ENCODE data around the gene TPRG1L.

Gene TPRG1L

GRCh38 chr1:3633344-3634058, 8.7 kb downstream of the TPRG1L start:
- TF ChIP-seq NFRKB (IDR thresholded peaks at IDR 0.05) (no peak), LEF1 (IDR thresholded peaks at IDR 0.05; ENCODE audit: borderline replicate concordance) (no peak), ZNF384 (IDR thresholded peaks at IDR 0.05) (no peak), FOXM1 (IDR thresholded peaks at IDR 0.05; ENCODE audit: borderline replicate concordance) (no peak), HDGF (IDR thresholded peaks at IDR 0.05; ENCODE audit: borderline replicate concordance) (no peak), SUZ12 (IDR thresholded peaks at IDR 0.05) (no peak)
- ChIA-PET CTCF (no interaction called here), POLR2A (no interaction called here)
- DNase-seq (ENCODE audit: extremely low spot score): no peak

- DNase-seq (ENCODE audit: extremely low spot score): no peak
- TF ChIP-seq HDGF (IDR thresholded peaks at IDR 0.05; ENCODE audit: borderline replicate concordance) (no peak), FOXM1 (IDR thresholded peaks at IDR 0.05; ENCODE audit: borderline replicate concordance) (no peak), ELF4 (IDR thresholded peaks at IDR 0.05) (no peak), LEF1 (IDR thresholded peaks at IDR 0.05; ENCODE audit: borderline replicate concordance) (no peak), NFRKB (IDR thresholded peaks at IDR 0.05) (no peak), L3MBTL2 (conservative IDR thresholded peaks at IDR 0.05) (no peak), CTBP1 (IDR thresholded peaks at IDR 0.05; ENCODE audit: borderline replicate concordance) (no peak), SUZ12 (IDR thresholded peaks at IDR 0.05) (no peak), FOXK2 (IDR thresholded peaks at IDR 0.05) (no peak), ZNF384 (IDR thresholded peaks at IDR 0.05) (no peak), TARDBP (IDR thresholded peaks at IDR 0.05) (no peak), ARNT (IDR thresholded peaks at IDR 0.05) (no peak), SP1 (IDR thresholded peaks at IDR 0.05) (no peak)
- CTCF ChIA-PET: no interaction called here
- POLR2A ChIA-PET: no interaction called here
Measured at GRCh38 chr1:3634059-3634800, 9.4 kb downstream of the TPRG1L start.

- ChIA-PET CTCF (interaction anchor here (0.9 kb wide), 1 partner anchor 17 kb away, joined by 4 read pairs; no protein-coding TSS in a partner anchor), POLR2A (no interaction called here)
- no peak for DNase-seq (ENCODE audit: extremely low spot score)
- TF ChIP-seq SP1 (IDR thresholded peaks at IDR 0.05) (no peak), FOXM1 (IDR thresholded peaks at IDR 0.05; ENCODE audit: borderline replicate concordance) (no peak), BHLHE40 (IDR thresholded peaks at IDR 0.05; ENCODE audit: borderline replicate concordance) (no peak), ELF4 (IDR thresholded peaks at IDR 0.05) (no peak), HDGF (IDR thresholded peaks at IDR 0.05; ENCODE audit: borderline replicate concordance) (no peak), ZNF384 (IDR thresholded peaks at IDR 0.05) (no peak), PKNOX1 (IDR thresholded peaks at IDR 0.05) (no peak), CTBP1 (IDR thresholded peaks at IDR 0.05; ENCODE audit: borderline replicate concordance) (no peak), TARDBP (IDR thresholded peaks at IDR 0.05) (no peak), LEF1 (IDR thresholded peaks at IDR 0.05; ENCODE audit: borderline replicate concordance) (no peak)
Measured at GRCh38 chr1:3636080-3636479, 11.3 kb downstream of the TPRG1L start.

GRCh38 chr1:3636531-3636930, 11.7 kb downstream of the TPRG1L start:
- no peak for TF ChIP-seq FOXM1 (IDR thresholded peaks at IDR 0.05; ENCODE audit: borderline replicate concordance)
- TF ChIP-seq BHLHE40 (IDR thresholded peaks at IDR 0.05; ENCODE audit: borderline replicate concordance): no peak
- no peak for TF ChIP-seq LEF1 (IDR thresholded peaks at IDR 0.05; ENCODE audit: borderline replicate concordance)
- no peak for TF ChIP-seq L3MBTL2 (conservative IDR thresholded peaks at IDR 0.05)
- TF ChIP-seq FOXK2 (IDR thresholded peaks at IDR 0.05): no peak
- no peak for TF ChIP-seq ELF4 (IDR thresholded peaks at IDR 0.05)
- no peak for TF ChIP-seq SUZ12 (IDR thresholded peaks at IDR 0.05)
- no peak for TF ChIP-seq CTBP1 (IDR thresholded peaks at IDR 0.05; ENCODE audit: borderline replicate concordance)
- no peak for TF ChIP-seq NFRKB (IDR thresholded peaks at IDR 0.05)
- no peak for TF ChIP-seq PKNOX1 (IDR thresholded peaks at IDR 0.05)
- TF ChIP-seq SP1 (IDR thresholded peaks at IDR 0.05): no peak
- TF ChIP-seq TARDBP (IDR thresholded peaks at IDR 0.05): no peak
- no peak for TF ChIP-seq HDGF (IDR thresholded peaks at IDR 0.05; ENCODE audit: borderline replicate concordance)
- TF ChIP-seq ZNF384 (IDR thresholded peaks at IDR 0.05): no peak
- no peak for TF ChIP-seq ARNT (IDR thresholded peaks at IDR 0.05)
- no peak for DNase-seq (ENCODE audit: extremely low spot score)
- ChIA-PET CTCF (no interaction called here), POLR2A (no interaction called here)

GRCh38 chr1:3638027-3638426, 13.2 kb downstream of the TPRG1L start:
- POLR2A ChIA-PET: no interaction called here
- TF ChIP-seq NFRKB (IDR thresholded peaks at IDR 0.05): no peak
- no peak for TF ChIP-seq FOXK2 (IDR thresholded peaks at IDR 0.05)
- no peak for TF ChIP-seq ZNF384 (IDR thresholded peaks at IDR 0.05)
- no peak for TF ChIP-seq SUZ12 (IDR thresholded peaks at IDR 0.05)
- no peak for TF ChIP-seq FOXM1 (IDR thresholded peaks at IDR 0.05; ENCODE audit: borderline replicate concordance)
- no peak for TF ChIP-seq HDGF (IDR thresholded peaks at IDR 0.05; ENCODE audit: borderline replicate concordance)
- no peak for TF ChIP-seq PKNOX1 (IDR thresholded peaks at IDR 0.05)
- TF ChIP-seq SP1 (IDR thresholded peaks at IDR 0.05): no peak
- no peak for TF ChIP-seq TARDBP (IDR thresholded peaks at IDR 0.05)
- TF ChIP-seq BHLHE40 (IDR thresholded peaks at IDR 0.05; ENCODE audit: borderline replicate concordance): no peak
- no peak for TF ChIP-seq L3MBTL2 (conservative IDR thresholded peaks at IDR 0.05)
- TF ChIP-seq CTBP1 (IDR thresholded peaks at IDR 0.05; ENCODE audit: borderline replicate concordance): no peak
- no peak for TF ChIP-seq LEF1 (IDR thresholded peaks at IDR 0.05; ENCODE audit: borderline replicate concordance)
- no peak for TF ChIP-seq ARNT (IDR thresholded peaks at IDR 0.05)
- no peak for TF ChIP-seq FOXA1 (IDR thresholded peaks at IDR 0.05)
- no peak for DNase-seq (ENCODE audit: extremely low spot score)
- CTCF ChIA-PET: no interaction called here

Measured in HEK293T (cell line).